GM19468 (cell line): Measurements from ENCODE around the gene PARN.
"Not testable (repeated sequence)": the region's sequence is repeated elsewhere in the genome, so short reads cannot be mapped to it uniquely, and the experiment has no call there.

ENCODE experiments used
- ATAC-seq: cut with Tn5 transposase; IDR thresholded peaks from one replicate; pipeline ENCODE4 v1.9.1; 2021; ENCODE audit warnings: mild to moderate bottlenecking, moderate library complexity, moderate number of reproducible peaks; ENCODE audit not compliant: unreplicated experiment; ENCODE audit errors: extremely low read depth

Gene PARN, protein sequence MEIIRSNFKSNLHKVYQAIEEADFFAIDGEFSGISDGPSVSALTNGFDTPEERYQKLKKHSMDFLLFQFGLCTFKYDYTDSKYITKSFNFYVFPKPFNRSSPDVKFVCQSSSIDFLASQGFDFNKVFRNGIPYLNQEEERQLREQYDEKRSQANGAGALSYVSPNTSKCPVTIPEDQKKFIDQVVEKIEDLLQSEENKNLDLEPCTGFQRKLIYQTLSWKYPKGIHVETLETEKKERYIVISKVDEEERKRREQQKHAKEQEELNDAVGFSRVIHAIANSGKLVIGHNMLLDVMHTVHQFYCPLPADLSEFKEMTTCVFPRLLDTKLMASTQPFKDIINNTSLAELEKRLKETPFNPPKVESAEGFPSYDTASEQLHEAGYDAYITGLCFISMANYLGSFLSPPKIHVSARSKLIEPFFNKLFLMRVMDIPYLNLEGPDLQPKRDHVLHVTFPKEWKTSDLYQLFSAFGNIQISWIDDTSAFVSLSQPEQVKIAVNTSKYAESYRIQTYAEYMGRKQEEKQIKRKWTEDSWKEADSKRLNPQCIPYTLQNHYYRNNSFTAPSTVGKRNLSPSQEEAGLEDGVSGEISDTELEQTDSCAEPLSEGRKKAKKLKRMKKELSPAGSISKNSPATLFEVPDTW

DNA sequence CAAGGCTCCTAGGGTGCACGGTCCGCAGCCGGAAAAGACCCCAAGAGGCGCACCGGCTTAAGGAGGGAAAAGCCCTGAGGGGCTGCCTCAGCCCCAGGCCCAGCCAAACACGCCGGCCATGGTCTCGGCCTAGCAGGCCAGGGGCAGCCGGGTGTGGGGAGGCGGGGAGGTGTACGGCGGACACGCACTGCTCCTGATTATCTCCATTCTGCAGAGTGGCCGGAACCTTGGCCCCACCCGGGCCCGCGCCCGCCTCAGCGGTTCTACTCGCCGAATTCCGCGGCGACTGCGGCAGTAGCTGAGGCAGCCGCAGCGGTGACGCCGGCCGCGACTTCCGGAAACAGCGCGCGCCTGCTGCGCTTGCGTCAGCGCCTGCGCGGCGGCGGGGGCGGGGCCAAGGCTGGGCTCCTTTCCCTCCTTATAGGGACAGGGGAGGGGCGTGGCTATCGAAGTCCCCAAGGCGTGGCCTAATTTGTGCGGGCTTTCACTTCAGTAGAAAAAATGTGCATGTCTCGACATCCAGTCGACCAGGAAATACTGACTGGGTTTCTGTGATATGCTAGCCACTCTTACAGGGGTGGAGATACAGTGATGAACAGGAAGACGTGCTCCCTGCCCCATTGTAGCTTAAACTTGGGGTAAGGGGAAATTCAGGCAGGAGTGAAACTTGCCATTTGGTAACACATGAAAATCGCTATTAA lies at the start of gene PARN:
Gene PARN, minus strand, starts transcription at position 342 of the 701 bp plus-strand sequence. Its CDS starts 135 bp downstream, at position 207.
- ATAC-seq: peak; percentile 48

DNA sequence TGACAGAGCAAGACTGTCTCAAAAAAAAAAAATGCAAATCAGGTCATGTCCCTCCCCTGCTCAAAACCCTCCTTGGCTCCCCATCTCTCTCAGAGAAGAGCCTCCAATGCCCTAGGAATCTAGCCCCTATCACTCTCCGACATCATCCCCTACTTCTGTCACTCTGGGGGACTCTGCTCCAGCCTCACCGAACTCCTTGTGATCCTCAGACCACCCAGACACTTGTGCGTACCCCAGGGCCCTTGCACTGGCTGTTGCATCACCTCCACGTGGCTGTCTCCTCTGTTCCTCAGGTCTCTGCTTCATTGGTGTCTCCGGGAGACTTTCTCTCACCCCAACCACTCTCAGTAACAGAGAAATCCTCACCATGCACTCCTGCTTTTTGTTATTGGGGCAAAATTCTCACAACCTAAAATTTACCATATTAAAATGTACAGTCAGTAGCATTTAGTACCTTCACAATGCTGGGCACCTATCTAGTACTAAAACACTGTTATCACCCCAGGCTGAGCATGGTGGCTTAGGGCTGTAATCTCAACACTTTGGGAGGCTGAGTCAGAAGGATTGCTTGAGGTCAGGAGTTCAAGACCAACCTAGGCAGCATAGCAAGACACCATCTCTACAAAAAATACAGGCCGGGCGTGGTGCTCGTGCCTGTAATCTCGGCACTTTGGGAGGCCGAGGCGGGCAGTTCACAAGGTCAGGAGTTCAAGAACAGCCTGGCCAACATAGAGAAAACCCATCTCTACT lies 48.9 kb upstream of the PARN start:
- ATAC-seq: no peak

DNA sequence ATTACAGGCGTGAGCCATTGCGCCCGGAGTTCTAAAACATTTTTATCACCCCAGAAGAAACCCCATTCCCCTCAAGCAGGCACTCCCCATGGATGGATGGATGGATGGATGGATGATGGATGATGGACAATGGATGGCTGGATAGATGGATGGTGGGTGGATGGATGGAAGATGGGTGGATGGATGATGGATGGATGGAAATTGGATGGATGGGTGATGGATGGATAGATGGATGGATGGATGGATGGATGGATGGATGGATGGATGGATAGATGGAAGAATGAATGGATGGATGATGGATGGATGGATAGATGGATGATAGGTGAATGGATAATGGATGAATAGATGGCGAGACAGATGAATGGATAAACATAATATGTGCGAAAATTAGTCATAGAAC lies 47.6 kb upstream of the PARN start:
- ATAC-seq: no peak

DNA sequence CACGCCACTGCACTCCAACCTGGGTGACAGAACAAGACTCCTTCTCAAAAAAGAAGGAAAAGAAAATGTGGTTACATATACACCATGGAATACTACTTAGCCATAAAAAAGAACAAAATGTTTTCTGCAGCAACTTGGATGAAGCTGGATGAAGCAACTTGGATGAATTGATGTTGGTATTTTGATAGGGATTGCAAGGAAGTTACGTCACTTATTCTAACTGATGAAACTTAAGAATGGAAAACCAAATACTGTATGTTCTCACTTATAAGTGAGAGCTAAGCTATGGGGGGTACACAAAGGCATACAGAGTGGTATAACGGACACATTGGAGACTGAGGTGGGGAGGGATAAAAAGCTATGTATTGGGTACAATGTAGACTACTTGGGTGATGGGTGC lies 46.6 kb upstream of the PARN start:
- ATAC-seq: no peak

DNA sequence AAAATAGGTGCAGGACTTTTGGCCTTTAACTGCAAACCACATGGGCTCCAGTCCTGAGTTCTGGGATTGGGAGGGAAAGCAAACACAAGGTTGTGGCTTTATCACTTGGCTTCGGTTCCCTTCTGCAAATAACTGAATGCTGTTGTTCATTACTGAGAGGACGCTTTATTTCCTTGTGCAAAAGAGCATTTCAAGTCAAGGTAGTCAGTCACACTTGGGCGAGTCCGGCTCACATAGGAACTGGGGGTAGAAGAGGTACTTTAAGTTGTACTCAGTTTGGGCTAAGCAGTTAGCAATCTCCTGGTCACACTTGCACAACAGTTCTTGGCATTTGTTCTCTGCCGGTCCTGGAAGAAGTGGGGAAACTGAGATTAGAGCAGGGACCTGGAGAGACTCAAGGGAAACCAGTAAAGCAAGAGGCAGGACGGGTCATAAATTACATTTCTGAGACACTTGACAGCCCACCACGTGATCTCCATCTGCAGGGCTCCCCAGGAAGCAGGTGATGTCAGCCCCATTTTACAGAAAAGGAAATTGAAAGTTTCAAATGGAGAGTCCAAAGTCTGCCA lies 42.4 kb upstream of the PARN start:
- no peak for ATAC-seq

DNA sequence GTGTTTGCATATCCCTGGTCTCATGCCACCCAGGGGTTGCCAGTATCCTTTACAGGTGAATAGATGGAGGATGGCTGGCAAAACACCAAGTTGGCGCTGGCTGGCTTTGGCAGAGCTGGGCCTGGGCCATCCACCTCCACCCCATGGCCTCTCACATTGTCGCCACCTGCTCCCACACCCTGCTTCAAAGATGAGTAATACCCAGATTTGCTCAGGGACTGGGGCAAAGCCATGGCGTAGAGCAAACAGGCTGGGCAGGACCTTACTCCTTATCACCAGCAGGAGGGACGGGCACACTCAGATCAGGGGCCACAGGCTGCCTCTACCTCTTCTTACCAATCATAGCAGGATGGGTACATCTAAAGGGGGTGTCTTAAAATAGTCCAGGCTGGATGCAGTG lies 39.7 kb upstream of the PARN start:
- ATAC-seq: no peak

DNA sequence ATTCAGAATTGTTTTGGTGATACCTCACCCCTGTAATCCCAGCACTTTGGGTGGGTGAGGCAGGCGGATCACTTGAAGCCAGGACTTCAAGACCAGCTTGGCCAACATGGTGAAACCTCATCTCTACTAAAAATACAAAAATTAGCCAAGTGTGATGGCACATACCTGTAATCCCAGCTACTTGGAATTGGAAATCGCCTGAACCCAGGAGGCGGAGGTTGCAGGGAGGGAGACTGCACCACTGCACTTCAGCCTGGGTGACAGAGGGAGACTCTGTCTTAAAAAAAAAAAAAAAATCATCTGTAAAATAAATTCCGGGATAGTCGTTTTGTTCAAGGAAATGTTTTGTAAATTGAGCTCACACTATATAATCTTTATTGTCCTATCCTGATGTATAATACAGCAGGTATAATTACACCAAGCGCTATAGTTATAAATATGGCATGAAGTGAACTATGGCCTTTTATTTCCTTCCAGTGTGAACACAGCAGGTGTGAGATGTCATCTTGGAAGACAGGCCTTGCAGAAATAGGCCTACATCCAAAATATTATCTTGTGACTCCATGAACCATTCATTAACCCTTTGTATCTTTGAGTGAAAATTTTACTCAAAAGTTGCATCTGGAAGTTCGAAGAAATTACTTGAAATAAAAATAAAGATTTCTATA lies 38.6 kb upstream of the PARN start:
- ATAC-seq: no peak

DNA sequence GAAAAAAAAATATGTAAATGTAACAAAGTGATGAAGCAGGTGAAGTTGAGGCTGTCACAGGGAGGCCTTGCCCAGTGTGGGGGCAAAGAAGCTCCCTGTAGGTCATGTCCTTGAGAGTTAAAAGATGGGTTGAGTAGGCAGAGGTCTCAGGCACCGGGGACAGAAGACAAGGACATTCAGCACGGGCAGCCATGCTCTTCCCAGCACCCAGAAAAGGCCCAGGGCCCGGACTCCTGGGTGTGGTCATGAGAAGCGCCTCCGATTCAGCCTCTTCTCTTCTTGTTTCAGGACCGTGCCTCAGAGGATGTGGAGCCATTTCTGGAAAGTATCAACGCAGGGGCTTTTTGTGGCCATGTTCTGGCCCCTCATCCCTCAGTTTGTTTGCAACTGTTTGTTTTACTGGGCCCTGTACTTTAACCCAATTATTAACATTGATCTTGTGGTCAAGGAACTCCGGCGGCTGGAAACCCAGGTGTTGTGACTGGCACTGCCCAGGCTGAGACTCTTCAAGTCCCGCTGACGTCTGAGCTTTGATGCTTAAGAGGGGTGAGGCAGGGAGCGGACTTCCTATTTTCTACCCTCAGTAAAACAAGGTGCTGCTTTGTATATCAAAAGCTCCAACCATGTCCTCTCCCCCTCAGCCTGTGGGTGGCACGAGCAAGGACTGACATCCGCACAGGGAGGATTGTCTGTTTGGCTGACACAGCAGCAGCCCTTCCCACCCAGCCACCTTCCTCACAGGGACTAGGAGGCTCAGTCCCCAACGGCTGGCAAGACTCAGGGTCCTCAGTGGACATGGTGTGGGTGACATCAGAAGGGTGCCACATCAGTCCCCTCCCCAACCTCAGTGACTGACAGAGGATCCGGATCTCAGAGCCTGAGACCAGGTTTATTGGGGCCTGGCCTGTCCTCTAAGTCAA lies 37.5 kb upstream of the PARN start:
- ATAC-seq: no peak

DNA sequence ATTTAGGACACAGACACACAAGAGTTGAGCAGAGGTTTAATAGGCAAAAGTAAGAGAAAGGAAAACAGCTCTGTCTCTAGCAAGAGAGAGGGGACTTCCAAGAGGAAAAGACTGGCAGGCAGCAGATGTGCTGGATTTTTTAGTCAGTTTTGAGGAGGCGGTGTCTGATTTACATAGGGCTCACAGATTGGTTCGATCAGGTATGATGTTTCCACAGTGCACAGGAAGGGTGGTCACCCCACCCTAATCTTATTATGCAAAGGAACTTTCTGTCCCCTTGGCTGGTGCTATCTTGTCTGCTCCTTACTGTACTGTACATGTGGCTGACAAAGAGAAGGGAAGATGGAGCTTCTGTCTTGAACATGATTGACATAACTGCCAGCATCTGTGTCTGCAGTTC lies 28.0 kb upstream of the PARN start:
- peak; percentile 58 for ATAC-seq

DNA sequence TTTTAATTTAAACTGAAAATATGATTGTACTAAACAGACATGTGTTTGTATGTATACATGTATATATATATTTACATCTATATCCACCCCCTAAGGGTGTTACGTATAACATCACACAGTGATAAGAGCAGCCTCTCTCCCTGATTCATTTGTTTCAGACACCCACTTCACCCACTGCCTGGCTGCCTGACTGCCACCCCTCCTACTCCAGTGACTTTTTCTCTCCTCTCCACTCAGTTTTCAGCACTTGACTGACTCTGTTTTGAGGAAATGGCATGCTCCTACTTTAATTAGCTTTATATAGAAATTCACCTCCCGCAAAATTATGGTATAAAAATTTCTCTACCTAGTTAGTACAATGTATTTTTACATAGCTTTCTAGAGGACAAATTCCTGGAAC lies 22.7 kb upstream of the PARN start:
- no peak for ATAC-seq

DNA sequence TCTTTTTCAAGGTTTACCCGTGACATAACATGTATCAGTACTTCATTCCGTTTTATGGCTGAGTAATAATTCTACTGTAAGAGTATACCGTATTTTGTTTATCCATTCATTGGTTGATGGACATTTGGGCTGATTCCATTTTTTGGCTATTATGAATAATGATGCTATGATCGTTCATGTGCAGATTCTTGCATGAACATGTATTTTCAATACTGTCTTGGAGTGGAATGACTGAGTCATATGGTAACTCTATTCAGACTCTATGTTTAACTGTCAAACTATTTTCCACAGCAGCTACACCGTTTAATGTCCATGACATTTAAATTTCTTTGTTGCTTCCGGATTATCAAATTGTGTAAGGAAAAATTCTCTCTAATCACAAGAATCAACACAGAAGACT lies 20.6 kb upstream of the PARN start:
- ATAC-seq: no peak

DNA sequence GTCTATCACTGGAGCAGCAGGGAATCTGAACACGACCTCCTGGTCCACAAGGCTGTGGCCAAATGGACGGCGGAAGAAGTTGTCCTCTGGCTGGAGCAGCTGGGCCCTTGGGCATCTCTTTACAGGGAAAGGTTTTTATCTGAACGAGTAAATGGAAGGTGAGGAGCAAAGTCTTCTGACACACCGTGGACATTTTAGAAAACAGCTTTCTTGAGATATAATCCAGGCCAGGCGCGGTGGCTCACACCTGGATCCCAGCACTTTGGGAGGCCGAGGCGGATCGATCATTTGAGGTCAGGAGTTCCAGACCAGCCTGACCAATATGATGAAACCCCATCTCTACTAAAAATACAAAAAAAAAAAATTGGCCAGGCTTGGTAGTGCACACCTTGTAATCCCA lies 19.8 kb upstream of the PARN start:
- ATAC-seq: no peak

DNA sequence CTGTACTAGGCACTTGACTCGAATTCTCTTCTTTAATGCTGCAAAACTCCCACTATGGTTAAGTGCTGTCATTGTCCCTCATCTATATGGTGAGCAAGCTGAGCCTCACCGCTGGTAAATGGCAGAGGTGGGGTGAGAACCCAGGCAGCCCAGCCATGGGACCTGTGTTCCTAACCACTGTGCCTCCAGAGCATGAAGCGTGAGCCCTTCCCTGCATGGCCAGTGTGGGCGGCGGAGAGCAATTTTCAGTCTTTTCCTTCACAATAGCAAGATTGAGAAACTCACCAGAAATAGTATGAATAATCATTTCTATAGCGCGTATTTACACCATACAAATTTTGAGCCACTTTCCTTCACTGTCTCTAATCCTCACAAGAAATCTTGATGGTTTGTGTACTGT lies 11.9 kb upstream of the PARN start:
- ATAC-seq: no peak

DNA sequence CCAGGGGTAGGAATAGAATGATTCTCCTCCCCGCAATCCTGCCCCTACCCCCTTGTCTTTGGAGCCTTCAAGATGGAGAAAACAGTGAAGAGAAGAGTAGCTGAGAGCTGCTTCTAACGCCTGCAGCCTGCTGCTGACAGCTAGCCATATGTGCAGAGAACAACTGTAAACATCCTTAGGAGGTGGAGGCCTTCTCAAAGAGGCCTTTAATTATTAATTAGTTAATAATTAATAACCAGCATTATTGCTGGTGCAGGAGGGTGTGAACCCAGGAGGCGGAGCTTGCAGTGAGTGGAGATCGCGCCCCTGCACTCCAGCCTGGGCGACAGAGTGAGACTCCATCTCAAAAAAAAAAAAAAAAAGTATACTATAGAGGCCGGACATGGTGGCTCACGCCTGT lies 11.1 kb upstream of the PARN start:
- ATAC-seq: no peak

DNA sequence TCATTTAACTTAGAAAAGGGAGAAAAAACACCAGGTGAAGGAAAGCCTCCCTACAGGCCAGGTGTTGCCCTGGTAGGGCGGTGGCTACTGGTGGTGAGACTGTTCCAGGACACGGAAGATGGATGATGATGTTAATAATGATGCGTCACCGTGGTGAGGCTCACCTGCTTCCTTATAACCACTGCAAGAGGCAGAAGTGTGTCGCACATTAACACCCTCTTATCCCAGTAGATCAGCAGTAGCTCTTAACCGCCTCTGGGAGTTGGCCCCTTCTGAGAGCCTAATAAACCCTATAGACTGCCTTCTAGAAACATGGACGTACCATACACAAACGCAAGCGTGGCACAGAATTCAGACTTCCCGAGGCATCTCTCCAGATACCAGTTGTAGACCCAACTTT lies 10.5 kb upstream of the PARN start:
- no peak for ATAC-seq

DNA sequence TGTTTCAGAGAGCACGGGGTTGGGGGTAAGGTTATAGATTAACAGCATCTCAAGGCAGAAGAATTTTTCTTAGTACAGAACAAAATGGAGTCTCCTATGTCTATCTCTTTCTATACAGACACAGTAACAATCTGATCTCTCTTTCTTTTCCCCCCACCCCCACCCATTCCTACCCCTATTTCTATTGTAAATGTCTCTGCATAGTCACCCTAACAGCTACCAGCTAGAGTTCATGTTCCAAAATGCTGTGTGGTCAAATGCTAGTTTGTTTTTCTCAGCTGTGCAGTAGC lies 6.8 kb upstream of the PARN start:
- ATAC-seq: not testable (repeated sequence)

DNA sequence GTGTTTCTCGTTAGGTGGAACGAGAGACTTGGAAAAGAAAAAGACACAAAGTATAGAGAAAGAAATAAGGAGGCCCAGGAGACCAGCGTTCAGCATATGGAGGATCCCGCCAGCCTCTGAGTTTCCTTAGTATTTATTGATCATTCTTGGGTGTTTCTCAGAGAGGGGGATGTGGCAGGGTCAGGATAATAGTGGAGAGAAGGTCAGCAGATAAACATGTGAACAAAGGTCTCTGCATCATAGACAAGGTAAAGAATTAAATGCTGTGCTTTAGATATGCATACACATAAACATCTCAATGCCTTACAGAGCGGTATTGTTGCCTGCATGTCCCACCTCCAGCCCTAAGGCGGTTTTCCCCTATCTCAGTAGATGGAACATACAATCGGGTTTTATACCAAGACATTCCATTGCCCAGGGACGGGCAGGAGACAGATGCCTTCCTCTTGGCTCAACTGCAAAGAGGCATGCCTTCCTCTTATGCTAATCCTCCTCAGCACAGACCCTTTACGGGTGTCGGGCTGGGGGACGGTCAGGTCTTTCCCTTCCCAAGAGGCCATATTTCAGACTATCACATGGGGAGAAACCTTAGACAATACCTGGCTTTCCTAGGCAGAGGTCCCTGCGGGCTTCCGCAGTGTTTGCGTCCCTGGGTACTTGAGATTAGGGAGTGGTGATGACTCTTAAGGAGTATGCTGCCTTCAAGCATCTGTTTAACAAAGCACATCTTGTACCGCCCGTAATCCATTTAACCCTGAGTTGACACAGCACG lies 6.3 kb upstream of the PARN start:
- ATAC-seq: not testable (repeated sequence)
